Caco-2 (cell line): ENCODE data around the gene EXOSC9. TPM values are rescaled to one million over a fixed set of nuclear protein-coding genes. Genes with fewer than 3 reads are reported as not detected.

Experiments
- BruUV-seq: library from RNA; stranded (reverse); fragments of 400-500 nt; replicated peaks from 2 replicates; lab custom pipeline; 2021; lab: Mats Ljungman, UMichigan
- CTCF ChIA-PET: fragments of 300-600 bp; sonication (Branson Sonifier 250); formaldehyde crosslinking; loops from one replicate; lab custom pipeline; 2022; ENCODE audit warnings: antibody characterized with exemption; lab: Charles Lee
- POLR2A ChIA-PET: fragments of 300-600 bp; sonication (Branson Sonifier 250); formaldehyde crosslinking; loops from one replicate; lab custom pipeline; 2022; ENCODE audit warnings: antibody characterized with exemption; lab: Charles Lee
- DNase-seq, 2 experiments: peaks; one replicate each; pipeline versions ENCODE4 v3.0.0 to v3.0.0-alpha.2; 2020 to 2022
- H3K27me3 ChIP-seq: replicated peaks from 2 replicates; pipeline ENCODE4 v1.6.0; 2011; ENCODE audit warnings: low read length; ENCODE audit not compliant: control insufficient read depth, insufficient read depth
- H3K36me3 ChIP-seq: 2 replicates; pipeline ENCODE4 v1.5.1; 2011; ENCODE audit warnings: low read length; ENCODE audit not compliant: control insufficient read depth, insufficient read depth
- H3K4me1 ChIP-seq: fragments of 250-450 bp; sonication (Bioruptor Pico); 2 replicates; pipeline ENCODE4 v1.5.1; 2020; ENCODE audit warnings: mild to moderate bottlenecking
- H3K4me3 ChIP-seq: 2 replicates; pipeline ENCODE4 v1.5.1; 2011; ENCODE audit warnings: low read depth, mild to moderate bottlenecking, control low read depth, low read length
- H3K9me3 ChIP-seq: fragments of 250-450 bp; sonication (Bioruptor Pico); 2 replicates; pipeline ENCODE4 v1.5.1; 2020; ENCODE audit warnings: mild to moderate bottlenecking, moderate library complexity
- H3K27ac Mint-ChIP-seq: one replicate; pipeline ENCODE4 v1.8.0; 2022; ENCODE audit warnings: mixed read lengths; ENCODE audit not compliant: unreplicated experiment
- H3K27me3 Mint-ChIP-seq: one replicate; pipeline ENCODE4 v1.8.0; 2022; ENCODE audit warnings: mixed read lengths; ENCODE audit not compliant: insufficient read depth, unreplicated experiment
- H3K36me3 Mint-ChIP-seq: one replicate; pipeline ENCODE4 v1.8.0; 2022; ENCODE audit warnings: mild to moderate bottlenecking, mixed read lengths; ENCODE audit not compliant: insufficient read depth, unreplicated experiment
- H3K4me1 Mint-ChIP-seq: one replicate; pipeline ENCODE4 v1.8.0; 2022; ENCODE audit warnings: low read depth, mixed read lengths; ENCODE audit not compliant: unreplicated experiment
- H3K4me3 Mint-ChIP-seq: one replicate; pipeline ENCODE4 v1.8.0; 2022; ENCODE audit warnings: mild to moderate bottlenecking, moderate library complexity, mixed read lengths; ENCODE audit not compliant: unreplicated experiment
- H3K9me3 Mint-ChIP-seq: one replicate; pipeline ENCODE4 v1.8.0; 2022; ENCODE audit warnings: mixed read lengths; ENCODE audit not compliant: unreplicated experiment
- intact Hi-C: fragments of 100-400 bp; cut with micrococcal nuclease; formaldehyde crosslinking; loops from one replicate; pipeline ENCODE4 v1.10.0; 2022; ENCODE audit not compliant: unreplicated experiment
- total RNA-seq: library from RNA; stranded (reverse); gene quantifications from 2 replicates; pipeline ENCODE4 v1.2.3, GENCODE V29; 2022
- TF ChIP-seq, protein P1 (sequence below), 2 experiments: fragments of 200-600 bp in 1 of 2; IDR thresholded peaks; 1 replicate in 1 of 2; 2 replicates in 1 of 2; pipeline versions ENCODE4 v1.5.1 to v1.8.0; 2011 to 2022; ENCODE audit warnings: antibody characterized with exemption in 1 of 2, control low read depth in 1 of 2, inconsistent platforms in 1 of 2, low read depth in 1 of 2, low read length in 1 of 2, mild to moderate bottlenecking in 1 of 2, moderate library complexity in 1 of 2; ENCODE audit not compliant: insufficient read depth in 1 of 2, severe bottlenecking in 1 of 2, unreplicated experiment in 1 of 2

The EXOSC9 gene
- total RNA-seq, 1 experiment from 2014 or later = 32.6 TPM

DNA sequence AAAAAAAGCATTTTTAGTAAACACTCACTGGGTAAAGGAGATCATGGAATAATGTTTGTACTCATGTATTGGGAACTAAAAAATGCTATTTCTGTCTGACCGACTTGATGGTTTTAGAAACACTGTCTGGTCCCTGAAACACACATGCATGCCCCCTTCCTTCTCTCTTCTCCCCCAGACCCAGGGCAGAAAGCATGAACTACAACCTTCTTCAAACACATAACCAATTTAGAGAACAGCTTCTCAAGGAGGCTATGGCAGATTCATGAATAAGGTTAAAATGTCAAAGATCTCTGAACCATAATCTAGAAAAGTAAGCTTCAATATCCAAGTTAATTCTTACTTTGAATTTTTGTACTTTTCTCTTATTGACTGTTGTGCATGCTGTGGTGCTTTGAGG, 16.6 kb downstream of the EXOSC9 start:
- Mint-ChIP-seq H3K9me3 (no peaks in the 10 kb centered on the region), H3K4me1 (no peaks in the 10 kb centered on the region), H3K36me3 (peaks cover 86% of the 10 kb centered on the region), H3K4me3 (no peak overlapping the region), H3K27ac (no peak overlapping the region), H3K27me3 (no peaks in the 10 kb centered on the region)
- CTCF ChIA-PET = no interaction called here
- Histone ChIP-seq H3K4me3 (no peak overlapping the region), H3K9me3 (no peaks in the 10 kb centered on the region), H3K36me3 (no peaks in the 10 kb centered on the region; the same call in 1 of the 2 replicates), H3K4me1 (peaks cover 8% of the 10 kb centered on the region), H3K27me3 (no peaks in the 10 kb centered on the region)
- no peak for DNase-seq
- no TSS peak for BruUV-seq
- POLR2A ChIA-PET = no interaction called here
- TF ChIP-seq, protein P1, sequence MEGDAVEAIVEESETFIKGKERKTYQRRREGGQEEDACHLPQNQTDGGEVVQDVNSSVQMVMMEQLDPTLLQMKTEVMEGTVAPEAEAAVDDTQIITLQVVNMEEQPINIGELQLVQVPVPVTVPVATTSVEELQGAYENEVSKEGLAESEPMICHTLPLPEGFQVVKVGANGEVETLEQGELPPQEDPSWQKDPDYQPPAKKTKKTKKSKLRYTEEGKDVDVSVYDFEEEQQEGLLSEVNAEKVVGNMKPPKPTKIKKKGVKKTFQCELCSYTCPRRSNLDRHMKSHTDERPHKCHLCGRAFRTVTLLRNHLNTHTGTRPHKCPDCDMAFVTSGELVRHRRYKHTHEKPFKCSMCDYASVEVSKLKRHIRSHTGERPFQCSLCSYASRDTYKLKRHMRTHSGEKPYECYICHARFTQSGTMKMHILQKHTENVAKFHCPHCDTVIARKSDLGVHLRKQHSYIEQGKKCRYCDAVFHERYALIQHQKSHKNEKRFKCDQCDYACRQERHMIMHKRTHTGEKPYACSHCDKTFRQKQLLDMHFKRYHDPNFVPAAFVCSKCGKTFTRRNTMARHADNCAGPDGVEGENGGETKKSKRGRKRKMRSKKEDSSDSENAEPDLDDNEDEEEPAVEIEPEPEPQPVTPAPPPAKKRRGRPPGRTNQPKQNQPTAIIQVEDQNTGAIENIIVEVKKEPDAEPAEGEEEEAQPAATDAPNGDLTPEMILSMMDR (IDR thresholded peaks at IDR 0.05; ENCODE audit: insufficient read depth in 1 of 2, low read depth in 1 of 2, low read length in 1 of 2, severe bottlenecking in 1 of 2, unreplicated experiment in 1 of 2) = no peak
- intact Hi-C loops = no loop called here

DNA sequence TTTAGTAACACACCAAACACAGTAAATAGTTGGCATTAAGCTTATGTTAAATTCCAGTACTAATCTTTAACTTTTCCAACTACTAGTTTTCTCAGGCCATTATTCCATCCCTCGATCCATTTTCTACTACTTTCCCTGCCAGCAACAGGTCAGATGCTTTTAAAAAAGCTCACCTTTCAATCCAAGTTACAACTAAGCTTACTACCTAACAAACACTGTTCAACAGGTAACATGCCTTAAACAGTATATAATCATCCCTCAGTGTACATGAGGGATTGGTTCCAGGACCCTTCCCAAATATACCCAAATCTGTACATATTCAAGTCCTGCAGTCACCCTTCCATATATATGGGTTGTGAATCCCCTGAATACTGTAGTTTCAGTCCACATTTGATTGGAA, 17.1 kb downstream of the EXOSC9 start:
- BruUV-seq = no TSS peak
- Mint-ChIP-seq H3K36me3 (peaks cover 86% of the 10 kb centered on the region), H3K9me3 (no peaks in the 10 kb centered on the region), H3K4me1 (no peaks in the 10 kb centered on the region), H3K27ac (no peak overlapping the region), H3K4me3 (no peak overlapping the region), H3K27me3 (no peaks in the 10 kb centered on the region)
- Histone ChIP-seq H3K27me3 (no peaks in the 10 kb centered on the region), H3K4me1 (peaks cover 8% of the 10 kb centered on the region), H3K4me3 (no peak overlapping the region), H3K36me3 (no peaks in the 10 kb centered on the region; the same call in 1 of the 2 replicates), H3K9me3 (no peaks in the 10 kb centered on the region)
- ChIA-PET POLR2A (no interaction called here), CTCF (no interaction called here)
- intact Hi-C loops = no loop called here
- TF ChIP-seq, protein P1 (IDR thresholded peaks at IDR 0.05; ENCODE audit: insufficient read depth in 1 of 2, low read depth in 1 of 2, low read length in 1 of 2, severe bottlenecking in 1 of 2, unreplicated experiment in 1 of 2) = no peak
- no peak for DNase-seq

DNA sequence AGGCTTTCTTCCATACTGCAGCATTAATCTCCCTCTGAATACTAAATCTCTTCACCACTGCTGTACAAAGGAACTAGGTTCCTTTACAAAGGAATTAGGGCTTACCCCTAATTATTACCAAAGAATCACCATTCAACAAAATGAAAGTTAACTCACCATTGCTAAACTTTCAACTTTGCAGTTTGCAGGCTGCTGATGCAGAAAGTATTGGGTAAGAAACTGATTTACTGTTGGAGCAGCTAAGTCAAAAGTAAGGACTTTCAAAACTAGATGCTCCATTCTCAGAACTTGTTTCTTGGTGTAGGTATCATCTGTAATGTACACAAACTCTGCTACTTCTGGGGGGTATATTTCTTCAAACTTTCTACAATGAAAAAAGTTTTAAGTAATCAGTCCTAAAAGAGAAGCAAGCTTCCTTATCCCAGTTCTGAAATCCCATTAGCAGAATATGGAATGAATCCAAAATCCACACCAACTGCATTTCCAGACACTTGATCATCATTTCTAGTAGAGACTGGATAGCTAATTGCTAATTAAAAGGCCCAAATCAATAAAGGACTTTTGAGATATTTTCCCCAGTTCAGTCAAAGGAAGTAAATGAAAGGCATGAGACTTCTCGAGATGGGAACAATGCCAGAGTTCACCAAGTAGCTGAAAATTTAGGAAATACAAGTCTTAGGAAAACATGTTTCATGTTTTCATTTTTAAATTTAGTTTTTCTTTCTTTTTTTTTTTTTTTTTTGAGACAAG, 18.3 kb downstream of the EXOSC9 start:
- no peaks in the 10 kb centered on the region for H3K27me3 ChIP-seq
- Mint-ChIP-seq H3K36me3 (peaks cover 85% of the 10 kb centered on the region), H3K27me3 (no peaks in the 10 kb centered on the region), H3K4me3 (no peak overlapping the region), H3K9me3 (no peaks in the 10 kb centered on the region), H3K4me1 (no peaks in the 10 kb centered on the region), H3K27ac (no peak overlapping the region)
- H3K9me3 ChIP-seq = no peaks in the 10 kb centered on the region
- CTCF ChIA-PET = no interaction called here
- intact Hi-C loops = no loop called here
- BruUV-seq = no TSS peak
- TF ChIP-seq, protein P1 (IDR thresholded peaks at IDR 0.05; ENCODE audit: insufficient read depth in 1 of 2, low read depth in 1 of 2, low read length in 1 of 2, severe bottlenecking in 1 of 2, unreplicated experiment in 1 of 2) = no peak
- H3K4me3 ChIP-seq = no peak overlapping the region
- POLR2A ChIA-PET = interaction anchor here (0.7 kb wide), 1 partner anchor 658 kb away, joined by 3 read pairs; no protein-coding TSS in a partner anchor
- DNase-seq = no peak
- H3K36me3 ChIP-seq = no peaks in the 10 kb centered on the region; the same call in 1 of the 2 replicates
- H3K4me1 ChIP-seq = peaks cover 8% of the 10 kb centered on the region
